MM.1S (cell line): Measurements from ENCODE around the gene DUSP8.

Experiments used
- DNase-seq: peaks from one replicate; pipeline ENCODE4 v3.0.0-alpha.2; 2015
- H2AFZ ChIP-seq: fragments of 300-600 bp; sonication (generic); 2 replicates; pipeline ENCODE4 v1.6.0; 2016; ENCODE audit warnings: antibody characterized with exemption, low read length
- H3F3A ChIP-seq: fragments of 300-600 bp; sonication (generic); 2 replicates; pipeline ENCODE4 v1.6.1; 2016; ENCODE audit warnings: mild to moderate bottlenecking, antibody characterized with exemption, low read length, moderate library complexity, mixed read lengths; ENCODE audit not compliant: insufficient read depth
- H3K27ac ChIP-seq: fragments of 300-600 bp; sonication (generic); 2 replicates; pipeline ENCODE4 v1.5.1; 2016; ENCODE audit warnings: mild to moderate bottlenecking, low read length
- H3K27me3 ChIP-seq: fragments of 300-600 bp; sonication (generic); replicated peaks from 2 replicates; pipeline ENCODE4 v1.6.0; 2016; ENCODE audit warnings: low read length; ENCODE audit not compliant: insufficient read depth
- H3K36me3 ChIP-seq: fragments of 300-600 bp; sonication (generic); replicated peaks from 2 replicates; pipeline ENCODE4 v1.6.1; 2016; ENCODE audit warnings: mild to moderate bottlenecking, low read length, mixed read lengths; ENCODE audit not compliant: insufficient read depth
- H3K4me1 ChIP-seq: fragments of 300-600 bp; sonication (generic); 2 replicates; pipeline ENCODE4 v1.6.1; 2016; ENCODE audit warnings: low read length, mixed read lengths
- H3K4me2 ChIP-seq: fragments of 300-600 bp; sonication (generic); 2 replicates; pipeline ENCODE4 v1.6.0; 2016; ENCODE audit warnings: low read depth, low read length
- H3K4me3 ChIP-seq: fragments of 300-600 bp; sonication (generic); 2 replicates; pipeline ENCODE4 v1.5.1; 2016; ENCODE audit warnings: low read length, mixed read lengths
- H3K79me2 ChIP-seq: fragments of 300-600 bp; sonication (generic); 2 replicates; pipeline ENCODE4 v1.6.1; 2016; ENCODE audit warnings: mixed run types, low read length, mixed read lengths
- H3K9ac ChIP-seq: fragments of 300-600 bp; sonication (generic); 2 replicates; pipeline ENCODE4 v1.6.1; 2016; ENCODE audit warnings: low read length, mixed read lengths
- H3K9me2 ChIP-seq: fragments of 300-600 bp; sonication (generic); replicated peaks from 2 replicates; pipeline ENCODE4 v1.6.1; 2016; ENCODE audit warnings: mild to moderate bottlenecking, low read length, mixed read lengths; ENCODE audit not compliant: insufficient read depth
- H3K9me3 ChIP-seq: fragments of 300-600 bp; sonication (generic); replicated peaks from 2 replicates; pipeline ENCODE4 v1.6.1; 2016; ENCODE audit warnings: mild to moderate bottlenecking, low read length, mixed read lengths; ENCODE audit not compliant: insufficient read depth
- H4K20me1 ChIP-seq: fragments of 300-600 bp; sonication (generic); 2 replicates; pipeline ENCODE4 v1.6.1; 2016; ENCODE audit warnings: mild to moderate bottlenecking, low read length, moderate library complexity, mixed read lengths; ENCODE audit not compliant: insufficient read depth
- EZH2 ChIP-seq: fragments of 300-600 bp; sonication (generic); optimal IDR thresholded peaks from 2 replicates; pipeline ENCODE3; 2017; ENCODE audit warnings: low read depth, mild to moderate bottlenecking, antibody characterized with exemption, low read length, mixed read lengths
- EZH2phosphoT487 ChIP-seq: fragments of 300-600 bp; sonication (generic); IDR thresholded peaks from 2 replicates; pipeline ENCODE4 v1.6.1; 2018; ENCODE audit warnings: antibody characterized with exemption, low read length
- TF ChIP-seq, protein P1 (sequence below): fragments of 300-600 bp; sonication (generic); IDR thresholded peaks from 2 replicates; pipeline ENCODE4 v1.5.1; 2016; ENCODE audit warnings: antibody characterized with exemption, low read length, mixed read lengths

Gene DUSP8

DNA sequence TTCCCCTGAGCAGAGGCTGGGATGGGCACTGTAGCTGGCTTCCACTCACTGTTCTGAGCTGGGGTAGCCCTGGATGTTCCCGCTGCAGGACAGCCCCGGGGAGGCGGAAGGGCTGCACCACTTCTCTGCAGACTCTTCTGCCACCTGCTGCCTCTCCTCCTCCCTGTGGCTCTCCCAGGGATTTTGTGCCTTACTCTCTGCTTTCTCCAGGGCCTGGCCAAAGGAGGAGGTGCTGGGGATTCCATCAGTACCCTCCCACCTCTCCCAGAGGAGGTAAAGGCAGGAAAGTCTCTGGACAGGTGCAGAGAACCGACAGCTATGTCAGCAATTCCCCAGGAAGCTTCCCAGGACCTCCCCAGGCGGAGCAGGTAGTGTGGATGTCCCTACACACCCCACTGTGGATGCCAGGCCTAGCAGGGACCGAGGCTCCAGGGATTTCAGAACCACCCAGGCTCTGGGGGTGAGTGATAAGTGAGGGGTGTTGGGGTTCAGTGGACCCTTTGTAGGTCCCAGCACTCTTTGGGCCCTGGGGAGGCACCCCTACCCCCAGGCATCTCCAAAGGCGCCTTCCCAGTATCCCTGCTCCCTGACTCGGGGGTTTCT is 11.3 kb downstream of the DUSP8 start:
- H3K9ac ChIP-seq, result no peak overlapping the region
- TF ChIP-seq, protein P1, sequence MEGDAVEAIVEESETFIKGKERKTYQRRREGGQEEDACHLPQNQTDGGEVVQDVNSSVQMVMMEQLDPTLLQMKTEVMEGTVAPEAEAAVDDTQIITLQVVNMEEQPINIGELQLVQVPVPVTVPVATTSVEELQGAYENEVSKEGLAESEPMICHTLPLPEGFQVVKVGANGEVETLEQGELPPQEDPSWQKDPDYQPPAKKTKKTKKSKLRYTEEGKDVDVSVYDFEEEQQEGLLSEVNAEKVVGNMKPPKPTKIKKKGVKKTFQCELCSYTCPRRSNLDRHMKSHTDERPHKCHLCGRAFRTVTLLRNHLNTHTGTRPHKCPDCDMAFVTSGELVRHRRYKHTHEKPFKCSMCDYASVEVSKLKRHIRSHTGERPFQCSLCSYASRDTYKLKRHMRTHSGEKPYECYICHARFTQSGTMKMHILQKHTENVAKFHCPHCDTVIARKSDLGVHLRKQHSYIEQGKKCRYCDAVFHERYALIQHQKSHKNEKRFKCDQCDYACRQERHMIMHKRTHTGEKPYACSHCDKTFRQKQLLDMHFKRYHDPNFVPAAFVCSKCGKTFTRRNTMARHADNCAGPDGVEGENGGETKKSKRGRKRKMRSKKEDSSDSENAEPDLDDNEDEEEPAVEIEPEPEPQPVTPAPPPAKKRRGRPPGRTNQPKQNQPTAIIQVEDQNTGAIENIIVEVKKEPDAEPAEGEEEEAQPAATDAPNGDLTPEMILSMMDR, result no peak
- TF ChIP-seq EZH2phosphoT487, result no peak
- no peak for TF ChIP-seq EZH2
- H2AFZ ChIP-seq, result no peak overlapping the region
- no peaks in the 10 kb centered on the region for H3K9me2 ChIP-seq
- no peak for DNase-seq
- no peaks in the 10 kb centered on the region for H3K9me3 ChIP-seq
- H3K79me2 ChIP-seq, result no peaks in the 10 kb centered on the region
- peaks cover 64% of the 10 kb centered on the region for H3K27me3 ChIP-seq
- no peaks in the 10 kb centered on the region for H3K36me3 ChIP-seq
- H4K20me1 ChIP-seq, result no peaks in the 10 kb centered on the region
- no peak overlapping the region for H3K4me3 ChIP-seq
- no peaks in the 10 kb centered on the region for H3F3A ChIP-seq
- no peaks in the 10 kb centered on the region for H3K4me1 ChIP-seq
- H3K27ac ChIP-seq, result no peak overlapping the region
- H3K4me2 ChIP-seq, result no peak overlapping the region

DNA sequence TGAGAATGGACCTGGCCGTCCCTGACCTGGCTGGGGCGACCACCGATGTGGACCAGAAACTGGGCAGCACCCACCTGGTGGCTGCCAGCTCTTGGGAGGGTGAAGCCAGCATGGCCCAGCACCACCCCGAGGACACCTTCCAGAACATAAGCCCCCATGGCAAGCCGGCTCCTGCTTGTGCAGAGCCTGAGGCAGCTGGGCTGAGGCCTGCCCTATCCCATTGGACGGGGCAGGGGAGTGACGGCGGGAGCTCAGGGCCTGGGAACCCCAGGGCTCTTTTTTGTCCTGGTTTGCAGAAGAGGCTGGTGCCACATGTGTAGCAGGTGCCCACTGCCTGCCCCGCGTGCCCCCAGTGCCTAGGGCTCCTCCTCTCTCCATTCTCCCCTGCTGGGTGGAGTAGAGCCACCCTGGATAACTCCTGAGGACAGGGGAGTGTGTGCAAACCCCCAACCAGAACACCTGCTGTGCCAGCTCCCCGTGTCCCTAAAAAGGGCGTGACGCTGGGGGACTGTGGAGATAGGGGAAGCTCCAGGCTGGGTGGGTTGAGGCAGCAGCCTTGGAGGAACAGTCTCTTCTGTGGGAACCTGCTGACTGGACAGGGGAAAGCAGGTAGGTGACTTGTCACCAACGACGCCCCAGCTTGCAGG is 11.9 kb downstream of the DUSP8 start:
- Histone ChIP-seq H3K36me3 (no peaks in the 10 kb centered on the region), H3K27me3 (peaks cover 61% of the 10 kb centered on the region), H3K27ac (no peak overlapping the region), H3F3A (no peaks in the 10 kb centered on the region), H3K9ac (no peak overlapping the region), H3K9me3 (no peaks in the 10 kb centered on the region), H3K4me2 (no peak overlapping the region), H4K20me1 (no peaks in the 10 kb centered on the region), H3K79me2 (no peaks in the 10 kb centered on the region), H3K4me3 (no peak overlapping the region), H3K4me1 (no peaks in the 10 kb centered on the region), H3K9me2 (no peaks in the 10 kb centered on the region), H2AFZ (no peak overlapping the region)
- no peak for DNase-seq
- TF ChIP-seq, protein P1, result no peak
- TF ChIP-seq EZH2 (no peak), EZH2phosphoT487 (no peak)

DNA sequence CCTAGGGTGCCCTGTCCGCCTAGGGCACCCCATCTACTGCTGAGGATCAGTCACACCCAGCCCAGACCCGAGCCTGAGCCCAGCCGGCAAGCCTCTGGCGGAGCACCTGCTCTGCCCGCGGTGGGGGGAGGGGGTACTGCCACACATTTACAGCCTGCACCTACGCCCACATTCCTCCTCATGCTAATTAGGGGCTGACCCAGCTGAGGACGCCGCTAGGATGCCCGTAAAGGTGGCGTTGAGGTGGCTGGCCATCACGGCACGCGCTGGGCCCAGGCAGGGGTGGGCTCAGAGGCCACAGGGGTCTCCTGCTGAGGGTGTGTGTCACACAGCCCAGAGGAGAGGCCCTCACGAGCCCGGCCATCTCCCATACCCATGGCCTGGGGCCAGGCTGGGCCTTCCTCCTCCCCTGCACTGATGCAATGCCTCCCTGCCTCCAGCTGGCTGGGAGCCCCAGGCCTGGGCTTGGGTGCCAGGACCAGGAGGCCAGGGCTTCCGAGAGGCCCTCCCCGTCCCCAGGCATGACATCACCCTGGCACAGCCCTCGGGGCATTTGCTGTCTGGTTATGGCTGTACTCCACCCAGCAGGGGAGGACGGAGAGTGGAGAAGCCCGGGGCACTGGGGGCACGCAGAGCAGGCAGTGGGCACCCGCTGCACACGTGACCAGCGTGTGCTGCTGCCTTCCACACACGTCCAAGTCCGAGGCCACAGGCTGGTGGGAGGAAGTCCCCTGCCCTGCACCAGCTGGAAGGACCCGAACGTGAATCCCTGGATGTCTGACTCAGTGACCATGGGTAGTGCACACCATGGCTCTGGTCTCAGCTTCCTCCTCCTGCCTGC is 12.7 kb downstream of the DUSP8 start:
- Histone ChIP-seq H3K4me2 (no peak overlapping the region), H3K27ac (no peak overlapping the region)

More for the DNA sequence above, 12.7 kb downstream of the DUSP8 start:
- no peak overlapping the region for H3K9ac ChIP-seq
- H4K20me1 ChIP-seq, result no peaks in the 10 kb centered on the region
- no peaks in the 10 kb centered on the region for H3K36me3 ChIP-seq
- H3K9me2 ChIP-seq, result no peaks in the 10 kb centered on the region
- no peak for DNase-seq
- no peak overlapping the region for H3K4me3 ChIP-seq
- no peaks in the 10 kb centered on the region for H3K9me3 ChIP-seq
- TF ChIP-seq EZH2 (no peak), EZH2phosphoT487 (no peak)
- TF ChIP-seq, protein P1, result no peak
- H3K27me3 ChIP-seq, result peaks cover 60% of the 10 kb centered on the region
- no peaks in the 10 kb centered on the region for H3K79me2 ChIP-seq
- no peaks in the 10 kb centered on the region for H3K4me1 ChIP-seq
- no peaks in the 10 kb centered on the region for H3F3A ChIP-seq
- H2AFZ ChIP-seq, result no peak overlapping the region
